Measurements from ENCODE around the gene BPIFB2. TPM values are rescaled to one million over a fixed set of nuclear protein-coding genes. Genes with fewer than 3 reads are reported as not detected.

BPIFB2 gene
- total RNA-seq, 1 donor from 2014 or later = not detected

Other genes with a start within 250 kb of the BPIFB2 start
- gene DNMT3B, start 245.3 kb upstream of the BPIFB2 start, total RNA-seq = 0.75 and 0.93 TPM in 2 replicates
- 142 and 146 TPM in 2 replicates for gene MAPRE1, start 187.8 kb upstream of the BPIFB2 start, total RNA-seq
- 0.05 and 0.39 TPM in 2 replicates for gene EFCAB8, start 148.8 kb upstream of the BPIFB2 start, total RNA-seq
- gene SUN5, start 3.3 kb upstream of the BPIFB2 start, total RNA-seq = not detected in 2 replicates
- not detected in 2 replicates for gene BPIFB6, start 23.9 kb downstream of the BPIFB2 start, total RNA-seq
- not detected in 2 replicates for gene BPIFB3, start 46.2 kb downstream of the BPIFB2 start, total RNA-seq
- gene BPIFB4, start 71.9 kb downstream of the BPIFB2 start, total RNA-seq = not detected in 2 replicates
- not detected in 2 replicates for gene BPIFA2, start 160.5 kb downstream of the BPIFB2 start, total RNA-seq
- not detected in 2 replicates for gene BPIFA3, start 209.6 kb downstream of the BPIFB2 start, total RNA-seq
- gene BPIFA1, start 228.3 kb downstream of the BPIFB2 start, total RNA-seq = not detected in 2 replicates